DND-41 (cell line): ENCODE results near the gene PLEKHA7.

Experiments
- ATAC-seq: fragments of 200-7000 bp; cut with Tn5 transposase; 3 replicates; pipeline ENCODE4 v1.9.1; 2021; ENCODE audit warnings: low read depth; ENCODE audit not compliant: insufficient read depth
- DNase-seq: peaks from one replicate; pipeline ENCODE4 v3.0.0-alpha.2; 2020
- H2AFZ ChIP-seq: 2 replicates; pipeline ENCODE4 v1.6.0; 2012; ENCODE audit warnings: low read depth, low read length
- H3K27ac ChIP-seq: 2 replicates; pipeline ENCODE4 v1.5.1; 2012; ENCODE audit warnings: low read length, inconsistent platforms
- H3K27me3 ChIP-seq: fragments of 200-600 bp; sonication (generic); 2 replicates; pipeline ENCODE4 v1.6.0; 2012; ENCODE audit warnings: low read length, mild to moderate bottlenecking, inconsistent platforms; ENCODE audit not compliant: insufficient read depth, poor library complexity
- H3K36me3 ChIP-seq: 2 replicates; pipeline ENCODE4 v1.5.1; 2012; ENCODE audit warnings: low read length, inconsistent platforms; ENCODE audit not compliant: insufficient read depth
- H3K4me1 ChIP-seq: 2 replicates; pipeline ENCODE4 v1.5.1; 2012; ENCODE audit warnings: mild to moderate bottlenecking, low read length; ENCODE audit not compliant: insufficient read depth
- H3K4me2 ChIP-seq: 2 replicates; pipeline ENCODE4 v1.6.0; 2012; ENCODE audit warnings: mild to moderate bottlenecking, moderate library complexity, low read length, inconsistent platforms; ENCODE audit not compliant: insufficient read depth
- H3K4me3 ChIP-seq, 2 experiments: fragments of 200-600 bp in 1 of 2; shearing (Covaris generic) in 1 of 2; 2 replicates each; pipeline ENCODE4 v1.5.1; 2012 to 2016; ENCODE audit warnings: inconsistent platforms in 2 of 2, low read length in 2 of 2, mild to moderate bottlenecking in 2 of 2, low read depth in 1 of 2, moderate library complexity in 1 of 2
- H3K79me2 ChIP-seq: 2 replicates; pipeline ENCODE4 v1.6.0; 2012; ENCODE audit warnings: low read length, inconsistent platforms; ENCODE audit not compliant: insufficient read depth
- H3K9ac ChIP-seq: 2 replicates; pipeline ENCODE4 v1.6.0; 2012; ENCODE audit warnings: low read depth, mild to moderate bottlenecking, inconsistent platforms, low read length, moderate library complexity
- H3K9me3 ChIP-seq: 2 replicates; pipeline ENCODE4 v1.5.1; 2012; ENCODE audit warnings: low read length, moderate library complexity, mild to moderate bottlenecking, inconsistent platforms; ENCODE audit not compliant: insufficient read depth, severe bottlenecking
- H4K20me1 ChIP-seq: 2 replicates; pipeline ENCODE4 v1.6.0; 2012; ENCODE audit warnings: low read length; ENCODE audit not compliant: insufficient read depth
- CTCF ChIP-seq: IDR thresholded peaks from 2 replicates; pipeline ENCODE4 v1.5.1; 2012; ENCODE audit warnings: borderline replicate concordance, low read length, moderate library complexity, mild to moderate bottlenecking; ENCODE audit not compliant: poor library complexity, severe bottlenecking; ENCODE audit errors: extremely low read depth
- EZH2 ChIP-seq: IDR thresholded peaks from 3 replicates; pipeline ENCODE4 v1.6.1; 2012; ENCODE audit warnings: borderline replicate concordance, low read depth, mild to moderate bottlenecking, moderate library complexity, low read length, inconsistent platforms; ENCODE audit not compliant: severe bottlenecking

The PLEKHA7 gene

GRCh38 chr11:16853859-16854258 lies 160.4 kb downstream of the PLEKHA7 start:
- no peaks in the 10 kb centered on the region for H3K9me3 ChIP-seq
- H3K79me2 ChIP-seq: no peaks in the 10 kb centered on the region
- ATAC-seq: no peak
- H3K9ac ChIP-seq: no peak overlapping the region
- TF ChIP-seq CTCF (no peak), EZH2 (no peak)
- no peak for DNase-seq
- no peaks in the 10 kb centered on the region for H3K27me3 ChIP-seq
- H4K20me1 ChIP-seq: no peaks in the 10 kb centered on the region
- no peak overlapping the region for H3K27ac ChIP-seq
- H3K4me2 ChIP-seq: no peak overlapping the region
- no peak overlapping the region for H2AFZ ChIP-seq
- no peak overlapping the region for H3K4me3 ChIP-seq
- H3K4me1 ChIP-seq: no peaks in the 10 kb centered on the region
- H3K36me3 ChIP-seq: no peaks in the 10 kb centered on the region

GRCh38 chr11:16853266-16853665 lies 160.9 kb downstream of the PLEKHA7 start:
- Histone ChIP-seq H3K4me1 (no peaks in the 10 kb centered on the region), H3K36me3 (no peaks in the 10 kb centered on the region), H4K20me1 (no peaks in the 10 kb centered on the region), H3K4me3 (no peak overlapping the region), H3K27ac (no peak overlapping the region), H3K79me2 (no peaks in the 10 kb centered on the region), H3K9ac (no peak overlapping the region), H3K27me3 (no peaks in the 10 kb centered on the region), H2AFZ (no peak overlapping the region), H3K4me2 (no peak overlapping the region), H3K9me3 (no peaks in the 10 kb centered on the region)
- ATAC-seq (no peak), DNase-seq (no peak)
- no peak for TF ChIP-seq CTCF
- no peak for TF ChIP-seq EZH2

GRCh38 chr11:16846305-16846704 lies 167.9 kb downstream of the PLEKHA7 start:
- no peaks in the 10 kb centered on the region for H4K20me1 ChIP-seq
- H3K4me3 ChIP-seq: no peak overlapping the region
- no peaks in the 10 kb centered on the region for H3K79me2 ChIP-seq
- H3K36me3 ChIP-seq: no peaks in the 10 kb centered on the region
- H3K4me2 ChIP-seq: no peak overlapping the region
- H3K27ac ChIP-seq: no peak overlapping the region
- no peaks in the 10 kb centered on the region for H3K9me3 ChIP-seq
- TF ChIP-seq CTCF (no peak), EZH2 (no peak)
- ATAC-seq (no peak), DNase-seq (no peak)
- no peak overlapping the region for H3K9ac ChIP-seq
- H3K27me3 ChIP-seq: peaks cover 2% of the 10 kb centered on the region
- no peaks in the 10 kb centered on the region for H3K4me1 ChIP-seq
- H2AFZ ChIP-seq: no peak overlapping the region

- H4K20me1 ChIP-seq: no peaks in the 10 kb centered on the region
- ATAC-seq (no peak), DNase-seq (no peak)
- TF ChIP-seq CTCF (no peak), EZH2 (no peak)
- no peak overlapping the region for H3K9ac ChIP-seq
- H3K9me3 ChIP-seq: no peaks in the 10 kb centered on the region
- H3K27me3 ChIP-seq: peaks cover 2% of the 10 kb centered on the region
- no peak overlapping the region for H2AFZ ChIP-seq
- no peak overlapping the region for H3K4me2 ChIP-seq
- H3K36me3 ChIP-seq: no peaks in the 10 kb centered on the region
- no peaks in the 10 kb centered on the region for H3K4me1 ChIP-seq
- no peak overlapping the region for H3K4me3 ChIP-seq
- H3K79me2 ChIP-seq: no peaks in the 10 kb centered on the region
- H3K27ac ChIP-seq: no peak overlapping the region
These were observed 169.9 kb downstream of the PLEKHA7 start for GRCh38 chr11:16844268-16844771.
